Measurements from ENCODE around the gene GSG1L. TPM values are rescaled to one million over a fixed set of nuclear protein-coding genes. Genes with fewer than 3 reads are reported as not detected.

Gene GSG1L
- total RNA-seq, 4 donors from 2014 or later, result not detected

- no peak for TF ChIP-seq CTCF (IDR thresholded peaks at IDR 0.05; ENCODE audit: low read depth)
Measured at GRCh38 chr16:27969574-27969973, 93.9 kb downstream of the GSG1L start.

- no peak for TF ChIP-seq CTCF (IDR thresholded peaks at IDR 0.05; ENCODE audit: low read depth)
Measured at GRCh38 chr16:27967169-27967568, 96.3 kb downstream of the GSG1L start.

GRCh38 chr16:27966756-27967155 is 96.8 kb downstream of the GSG1L start:
- TF ChIP-seq CTCF (IDR thresholded peaks at IDR 0.05; ENCODE audit: low read depth), result no peak

- no peak for TF ChIP-seq CTCF (IDR thresholded peaks at IDR 0.05; ENCODE audit: low read depth)
Measured at GRCh38 chr16:27965801-27966200, 97.7 kb downstream of the GSG1L start.

- no peak for TF ChIP-seq CTCF (IDR thresholded peaks at IDR 0.05; ENCODE audit: low read depth)
Measured at GRCh38 chr16:27963471-27963965, 100.0 kb downstream of the GSG1L start.

- no peak for TF ChIP-seq CTCF (IDR thresholded peaks at IDR 0.05; ENCODE audit: low read depth)
Measured at GRCh38 chr16:27962197-27962596, 101.3 kb downstream of the GSG1L start.

GRCh38 chr16:27961296-27961620 is 102.3 kb downstream of the GSG1L start:
- TF ChIP-seq CTCF (IDR thresholded peaks at IDR 0.05; ENCODE audit: low read depth), result no peak
